CD8-positive, alpha-beta memory T cell (primary cell): Measurements from ENCODE around the gene PRDM4. TPM values are rescaled to one million over a fixed set of nuclear protein-coding genes. Genes with fewer than 3 reads are reported as not detected.
A peak's percentile ranks its signal among the peaks of the same experiment; 100 is the strongest.

Experiments
- CTCF ChIA-PET: fragments of 350-600 bp; sonication (Branson Sonifier 250); formaldehyde crosslinking; loops from one replicate; lab custom pipeline; 2021; ENCODE audit warnings: antibody characterized with exemption; lab: Charles Lee
- POLR2A ChIA-PET: fragments of 350-600 bp; sonication (Branson Sonifier 250); formaldehyde crosslinking; loops from one replicate; lab custom pipeline; 2021; ENCODE audit warnings: antibody characterized with exemption; lab: Charles Lee
- DNase-seq, 5 donors: peaks; one replicate each; pipeline versions ENCODE4 v3.0.0 to v3.0.0-alpha.2; 2020 to 2022; ENCODE audit warnings: mixed read lengths in 1 of 5
- H3K27ac ChIP-seq: one replicate; pipeline ENCODE4 v1.7.0; 2013; ENCODE audit warnings: low read depth, mild to moderate bottlenecking, low read length, moderate library complexity
- H3K27me3 ChIP-seq: 2 replicates; pipeline ENCODE4 v1.7.0; 2013; ENCODE audit warnings: low read length, mild to moderate bottlenecking; ENCODE audit not compliant: insufficient read depth, poor library complexity, severe bottlenecking
- H3K36me3 ChIP-seq: 2 replicates; pipeline ENCODE4 v1.7.0; 2013; ENCODE audit warnings: mild to moderate bottlenecking, low read length, moderate library complexity; ENCODE audit not compliant: insufficient read depth
- H3K4me1 ChIP-seq: 2 replicates; pipeline ENCODE4 v1.7.0; 2013; ENCODE audit warnings: mild to moderate bottlenecking, low read length, moderate library complexity; ENCODE audit not compliant: insufficient read depth
- H3K4me3 ChIP-seq: 2 replicates; pipeline ENCODE4 v1.7.0; 2013; ENCODE audit warnings: mild to moderate bottlenecking, low read length
- H3K9me3 ChIP-seq: 2 replicates; pipeline ENCODE4 v1.7.0; 2013; ENCODE audit warnings: mild to moderate bottlenecking, low read length
- H3K27ac Mint-ChIP-seq, 8 donors: one replicate each; pipeline ENCODE4 v1.8.0; 2020 to 2021; ENCODE audit warnings: mixed read lengths in 8 of 8, mild to moderate bottlenecking in 6 of 8, inconsistent platforms in 3 of 8, moderate library complexity in 3 of 8
- H3K27me3 Mint-ChIP-seq, 2 donors: one replicate each; pipeline ENCODE4 v1.8.0; 2020 to 2021; ENCODE audit warnings: mixed read lengths in 2 of 2, mild to moderate bottlenecking in 1 of 2, moderate library complexity in 1 of 2
- H3K36me3 Mint-ChIP-seq, 3 donors: one replicate each; pipeline ENCODE4 v1.8.0; 2020 to 2021; ENCODE audit warnings: mixed read lengths in 3 of 3, inconsistent platforms in 1 of 3, mild to moderate bottlenecking in 1 of 3
- H3K4me1 Mint-ChIP-seq, 3 donors: one replicate each; pipeline ENCODE4 v1.8.0; 2020 to 2021; ENCODE audit warnings: mixed read lengths in 3 of 3, inconsistent platforms in 1 of 3, mild to moderate bottlenecking in 1 of 3
- H3K4me3 Mint-ChIP-seq, 7 donors: one replicate each; pipeline ENCODE4 v1.8.0; 2020 to 2021; ENCODE audit warnings: mixed read lengths in 7 of 7, mild to moderate bottlenecking in 6 of 7, moderate library complexity in 4 of 7, inconsistent platforms in 2 of 7
- H3K9me3 Mint-ChIP-seq, 5 donors: one replicate each; pipeline ENCODE4 v1.8.0; 2020 to 2022; ENCODE audit warnings: mixed read lengths in 5 of 5, mild to moderate bottlenecking in 3 of 5, moderate library complexity in 2 of 5, inconsistent platforms in 1 of 5
- polyA plus RNA-seq: library from polyadenylated mRNA; unstranded; fragments of 300-500 nt; fragmentation: Illumina TruSeq; gene quantifications from one replicate; pipeline ENCODE4 v1.2.3, GENCODE V29; 2021
- total RNA-seq, 2 experiments: library from RNA; stranded (reverse); gene quantifications; one replicate each; pipeline ENCODE4 v1.2.3, GENCODE V29; 2021

Gene PRDM4
- total and polyA plus RNA-seq, 3 experiments from 2014 or later = 25.2 to 33.8 (median 30.5) TPM

GRCh38 chr12:107778383-107779025 lies 17.6 kb upstream of the PRDM4 start:
- H3K4me1 Mint-ChIP-seq = peaks cover 17 to 24% (median 17%) of the 10 kb centered on the region in 3 donors
- Histone ChIP-seq H3K36me3 (no peaks in the 10 kb centered on the region), H3K9me3 (no peaks in the 10 kb centered on the region), H3K4me3 (no peak overlapping the region), H3K4me1 (peaks cover 13% of the 10 kb centered on the region), H3K27me3 (peaks cover 20% of the 10 kb centered on the region), H3K27ac (no peak overlapping the region)
- peaks cover 0 to 3% (median 0%) of the 10 kb centered on the region in 5 donors for H3K9me3 Mint-ChIP-seq
- H3K27me3 Mint-ChIP-seq = peaks cover 56 to 66% of the 10 kb centered on the region in 2 donors
- CTCF ChIA-PET = no interaction called here
- peak overlapping the region in 1 of 8 donors; percentile 21 for H3K27ac Mint-ChIP-seq
- no peak for DNase-seq
- H3K36me3 Mint-ChIP-seq = no peaks in the 10 kb centered on the region
- POLR2A ChIA-PET = no interaction called here
- no peak overlapping the region for H3K4me3 Mint-ChIP-seq

- H3K9me3 Mint-ChIP-seq = peaks cover 0 to 3% (median 0%) of the 10 kb centered on the region in 5 donors
- H3K36me3 Mint-ChIP-seq = no peaks in the 10 kb centered on the region
- H3K27me3 Mint-ChIP-seq = peaks cover 57 to 77% of the 10 kb centered on the region in 2 donors
- no peak overlapping the region for H3K27ac Mint-ChIP-seq
- Histone ChIP-seq H3K4me3 (no peak overlapping the region), H3K27me3 (peaks cover 20% of the 10 kb centered on the region), H3K36me3 (no peaks in the 10 kb centered on the region), H3K4me1 (peaks cover 13% of the 10 kb centered on the region), H3K27ac (no peak overlapping the region), H3K9me3 (no peaks in the 10 kb centered on the region)
- H3K4me3 Mint-ChIP-seq = no peak overlapping the region
- ChIA-PET POLR2A (no interaction called here), CTCF (no interaction called here)
- H3K4me1 Mint-ChIP-seq = peaks cover 19 to 26% (median 20%) of the 10 kb centered on the region in 3 donors
- DNase-seq = no peak
Observed at GRCh38 chr12:107776171-107776570, 15.2 kb upstream of the PRDM4 start.

DNA sequence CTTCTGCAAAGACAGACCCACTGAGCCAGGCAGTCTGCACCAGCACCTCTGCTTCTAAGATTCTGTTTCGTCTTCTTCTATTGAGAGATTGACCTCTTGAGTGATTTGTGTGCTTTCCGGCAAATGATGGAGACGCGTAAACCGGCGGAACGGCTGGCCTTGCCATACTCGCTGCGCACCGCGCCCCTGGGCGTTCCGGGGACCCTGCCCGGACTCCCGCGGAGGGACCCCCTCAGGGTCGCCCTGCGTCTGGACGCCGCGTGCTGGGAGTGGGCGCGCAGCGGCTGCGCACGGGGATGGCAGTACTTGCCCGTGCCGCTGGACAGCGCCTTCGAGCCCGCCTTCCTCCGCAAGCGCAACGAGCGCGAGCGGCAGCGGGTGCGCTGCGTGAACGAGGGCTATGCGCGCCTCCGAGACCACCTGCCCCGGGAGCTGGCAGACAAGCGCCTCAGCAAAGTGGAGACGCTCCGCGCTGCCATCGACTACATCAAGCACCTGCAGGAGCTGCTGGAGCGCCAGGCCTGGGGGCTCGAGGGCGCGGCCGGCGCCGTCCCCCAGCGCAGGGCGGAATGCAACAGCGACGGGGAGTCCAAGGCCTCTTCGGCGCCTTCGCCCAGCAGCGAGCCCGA lies 14.3 kb upstream of the PRDM4 start:
- H3K9me3 ChIP-seq = no peaks in the 10 kb centered on the region
- no peaks in the 10 kb centered on the region for H3K36me3 ChIP-seq
- H3K4me1 ChIP-seq = peaks cover 13% of the 10 kb centered on the region
- peaks cover 56 to 78% of the 10 kb centered on the region in 2 donors for H3K27me3 Mint-ChIP-seq
- H3K4me1 Mint-ChIP-seq = peaks cover 19 to 26% (median 20%) of the 10 kb centered on the region in 3 donors
- ChIA-PET POLR2A (no interaction called here), CTCF (no interaction called here)
- H3K27ac Mint-ChIP-seq = no peak overlapping the region
- no peak overlapping the region for H3K4me3 ChIP-seq
- H3K27me3 ChIP-seq = peaks cover 20% of the 10 kb centered on the region
- DNase-seq = no peak
- peaks cover 0 to 3% (median 0%) of the 10 kb centered on the region in 5 donors for H3K9me3 Mint-ChIP-seq
- H3K4me3 Mint-ChIP-seq = peak overlapping the region in 6 of 7 donors; percentile 60 to 86 (median 70)
- no peak overlapping the region for H3K27ac ChIP-seq
- no peaks in the 10 kb centered on the region for H3K36me3 Mint-ChIP-seq

DNA sequence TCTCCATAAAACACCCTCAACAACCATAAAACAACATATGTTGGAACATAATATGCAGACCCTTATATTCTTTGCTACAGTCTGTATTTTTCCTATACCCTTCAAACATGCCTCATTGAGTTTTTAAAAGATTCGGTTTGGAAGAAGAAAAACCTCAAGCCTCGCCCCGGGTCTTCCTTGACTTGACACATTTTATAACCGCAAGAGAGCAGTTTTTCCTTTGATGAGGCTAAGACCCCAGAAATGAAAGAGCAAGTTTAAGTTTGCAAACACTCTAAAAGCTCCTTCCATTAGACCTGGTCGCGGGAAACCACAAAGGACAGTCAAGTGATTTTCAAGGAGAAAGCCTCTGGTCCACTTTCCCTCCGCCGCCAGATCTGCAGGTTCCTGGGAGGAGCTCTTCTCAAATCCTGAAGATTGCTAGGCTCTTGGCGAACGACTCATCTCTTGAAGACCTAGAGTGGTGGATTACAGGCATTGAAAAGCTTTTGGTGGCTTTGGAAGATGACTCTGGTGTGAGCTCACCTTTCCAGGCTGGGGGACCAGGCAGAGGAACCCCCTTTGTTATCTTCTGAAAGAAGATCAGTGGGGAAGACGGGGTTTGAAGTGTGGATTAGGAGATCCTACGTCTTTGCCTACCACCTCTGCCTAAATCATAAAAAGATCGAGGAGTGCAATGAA lies 13.6 kb upstream of the PRDM4 start, which contains the start of gene ASCL4:
TSS of gene ASCL4 (plus strand) at position 356 of the 681 bp plus-strand sequence. CDS start 515 bp downstream, outside the sequence.
- no peak within 1 kb of the TSS for H3K4me3 ChIP-seq
- H3K27ac Mint-ChIP-seq = no peak within 1 kb of the TSS
- H3K4me3 Mint-ChIP-seq = peak within 1 kb of the TSS in 6 of 7 donors; percentile 60 to 86 (median 70)
- H3K27me3 Mint-ChIP-seq = peaks cover 56 to 75% of the 10 kb centered on the region in 2 donors
- no peaks in the 10 kb centered on the region for H3K36me3 Mint-ChIP-seq
- H3K27ac ChIP-seq = no peak within 1 kb of the TSS
- peaks cover 19 to 26% (median 20%) of the 10 kb centered on the region in 3 donors for H3K4me1 Mint-ChIP-seq
- no peak for DNase-seq
- H3K9me3 ChIP-seq = no peaks in the 10 kb centered on the region
- H3K27me3 ChIP-seq = peaks cover 20% of the 10 kb centered on the region
- H3K4me1 ChIP-seq = peaks cover 13% of the 10 kb centered on the region
- peaks cover 0 to 3% (median 0%) of the 10 kb centered on the region in 5 donors for H3K9me3 Mint-ChIP-seq
- POLR2A ChIA-PET = no interaction called here
- CTCF ChIA-PET = no interaction called here
- H3K36me3 ChIP-seq = no peaks in the 10 kb centered on the region

- H3K27ac ChIP-seq = no peak overlapping the region
- H3K27ac Mint-ChIP-seq = no peak overlapping the region
- H3K27me3 ChIP-seq = no peaks in the 10 kb centered on the region
- DNase-seq = no peak
- H3K4me1 ChIP-seq = no peaks in the 10 kb centered on the region
- POLR2A ChIA-PET = no interaction called here
- H3K36me3 ChIP-seq = no peaks in the 10 kb centered on the region
- no peaks in the 10 kb centered on the region for H3K4me1 Mint-ChIP-seq
- peaks cover 8 to 13% of the 10 kb centered on the region in 2 donors for H3K27me3 Mint-ChIP-seq
- CTCF ChIA-PET = no interaction called here
- no peak overlapping the region for H3K4me3 Mint-ChIP-seq
- no peaks in the 10 kb centered on the region for H3K9me3 Mint-ChIP-seq
- no peak overlapping the region for H3K4me3 ChIP-seq
- H3K9me3 ChIP-seq = no peaks in the 10 kb centered on the region
- no peaks in the 10 kb centered on the region for H3K36me3 Mint-ChIP-seq
Observed at GRCh38 chr12:107767466-107767865, 6.5 kb upstream of the PRDM4 start.

GRCh38 chr12:107765316-107765715 lies 4.4 kb upstream of the PRDM4 start:
- DNase-seq = no peak
- no peaks in the 10 kb centered on the region for H3K27me3 ChIP-seq
- H3K4me1 ChIP-seq = peaks cover 6% of the 10 kb centered on the region
- H3K36me3 Mint-ChIP-seq = peaks cover 0 to 2% (median 0%) of the 10 kb centered on the region in 3 donors
- no peak overlapping the region for H3K4me3 Mint-ChIP-seq
- CTCF ChIA-PET = no interaction called here
- no peaks in the 10 kb centered on the region for H3K36me3 ChIP-seq
- H3K4me3 ChIP-seq = no peak overlapping the region
- no peaks in the 10 kb centered on the region for H3K9me3 ChIP-seq
- peaks cover 5 to 11% (median 10%) of the 10 kb centered on the region in 3 donors for H3K4me1 Mint-ChIP-seq
- H3K27ac ChIP-seq = no peak overlapping the region
- H3K9me3 Mint-ChIP-seq = no peaks in the 10 kb centered on the region
- peaks cover 2 to 6% of the 10 kb centered on the region in 2 donors for H3K27me3 Mint-ChIP-seq
- POLR2A ChIA-PET = no interaction called here
- no peak overlapping the region for H3K27ac Mint-ChIP-seq

DNA sequence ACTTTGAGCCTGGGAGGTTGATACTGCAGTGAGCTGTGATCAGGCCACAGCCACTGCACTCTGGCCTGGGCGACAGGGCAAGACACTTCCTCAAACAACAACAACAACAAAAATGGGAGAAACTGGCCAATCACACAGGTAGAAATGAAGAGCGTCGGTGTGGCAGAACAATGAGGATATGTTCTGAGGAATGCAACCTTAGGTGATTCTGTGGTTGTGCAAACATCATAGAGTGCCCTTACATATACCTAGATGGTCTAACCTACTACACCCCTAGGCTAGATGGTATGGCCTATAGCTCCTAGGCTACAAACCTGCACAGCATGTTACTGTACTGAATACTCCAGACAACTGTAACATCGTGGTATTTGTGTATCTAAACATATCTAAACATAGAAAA lies 3.7 kb upstream of the PRDM4 start:
- no peaks in the 10 kb centered on the region for H3K9me3 ChIP-seq
- no peak overlapping the region for H3K27ac ChIP-seq
- H3K27me3 Mint-ChIP-seq = peaks cover 0 to 3% of the 10 kb centered on the region in 2 donors
- CTCF ChIA-PET = no interaction called here
- H3K27ac Mint-ChIP-seq = peak overlapping the region in 1 of 8 donors; percentile 71
- no peaks in the 10 kb centered on the region for H3K9me3 Mint-ChIP-seq
- POLR2A ChIA-PET = no interaction called here
- no peaks in the 10 kb centered on the region for H3K36me3 ChIP-seq
- peak overlapping the region in 1 of 7 donors; percentile 3 for H3K4me3 Mint-ChIP-seq
- no peak overlapping the region for H3K4me3 ChIP-seq
- DNase-seq = no peak
- peaks cover 0 to 7% (median 0%) of the 10 kb centered on the region in 3 donors for H3K36me3 Mint-ChIP-seq
- peaks cover 12 to 18% (median 17%) of the 10 kb centered on the region in 3 donors for H3K4me1 Mint-ChIP-seq
- H3K4me1 ChIP-seq = peaks cover 13% of the 10 kb centered on the region
- no peaks in the 10 kb centered on the region for H3K27me3 ChIP-seq

DNA sequence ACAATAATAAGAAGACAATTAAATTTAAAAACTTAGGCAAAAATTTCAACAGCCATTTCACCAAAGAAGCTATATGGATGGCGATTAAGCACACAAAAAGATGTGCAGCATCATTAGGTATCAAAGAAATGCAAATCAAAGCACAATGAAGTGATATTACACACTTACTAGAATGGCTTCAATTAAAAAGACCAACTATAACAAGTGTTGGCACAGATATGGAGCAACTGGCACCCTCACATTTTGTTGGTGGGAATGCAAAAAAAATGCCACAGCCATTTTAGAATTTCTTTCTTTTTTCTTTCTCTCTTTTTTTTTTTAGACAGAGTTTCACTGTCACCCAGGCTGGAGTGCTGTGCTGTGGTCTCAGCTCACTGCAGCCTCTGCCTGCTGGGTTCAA lies 1.9 kb upstream of the PRDM4 start:
- ChIA-PET POLR2A (no interaction called here), CTCF (no interaction called here)
- Histone ChIP-seq H3K4me3 (no peak overlapping the region), H3K27me3 (no peaks in the 10 kb centered on the region), H3K9me3 (no peaks in the 10 kb centered on the region), H3K4me1 (peaks cover 30% of the 10 kb centered on the region), H3K36me3 (no peaks in the 10 kb centered on the region), H3K27ac (no peak overlapping the region)
- peaks cover 25 to 35% (median 34%) of the 10 kb centered on the region in 3 donors for H3K4me1 Mint-ChIP-seq
- H3K36me3 Mint-ChIP-seq = peaks cover 0 to 16% (median 0%) of the 10 kb centered on the region in 3 donors
- H3K27me3 Mint-ChIP-seq = peaks cover 0 to 3% of the 10 kb centered on the region in 2 donors
- H3K4me3 Mint-ChIP-seq = no peak overlapping the region
- peak overlapping the region in 5 of 8 donors; percentile 23 to 97 (median 82) for H3K27ac Mint-ChIP-seq
- no peak for DNase-seq
- H3K9me3 Mint-ChIP-seq = no peaks in the 10 kb centered on the region
